Astrocyte (in vitro differentiated cells and primary cell): ENCODE data around the gene PARP16. TPM values are rescaled to one million over a fixed set of nuclear protein-coding genes. Genes with fewer than 3 reads are reported as not detected.
A peak's percentile ranks its signal among the peaks of the same experiment; 100 is the strongest.

Experiments used
- DNase-seq: peaks from one replicate; pipeline ENCODE4 v3.0.0-alpha.2; 2010; ENCODE audit warnings: low read depth
- FAIRE-seq: peaks from 2 replicates; lab custom pipeline; 2011; peaks lifted over from hg19 to GRCh38; lab: Jason Lieb, UNC
- H2AFZ ChIP-seq: 2 replicates; pipeline ENCODE4 v1.6.0; 2012; ENCODE audit warnings: low read depth, low read length, inconsistent platforms
- H3K27ac ChIP-seq: 2 replicates; pipeline ENCODE4 v1.5.1; 2011; ENCODE audit warnings: low read depth, low read length, inconsistent platforms
- H3K27me3 ChIP-seq: 2 replicates; pipeline ENCODE4 v1.6.0; 2011; ENCODE audit warnings: low read length, inconsistent platforms; ENCODE audit not compliant: insufficient read depth
- H3K36me3 ChIP-seq: 2 replicates; pipeline ENCODE4 v1.5.1; 2011; ENCODE audit warnings: low read length, inconsistent platforms; ENCODE audit not compliant: insufficient read depth
- H3K4me1 ChIP-seq: 2 replicates; pipeline ENCODE4 v1.5.1; 2011; ENCODE audit warnings: low read length, inconsistent platforms; ENCODE audit not compliant: insufficient read depth
- H3K4me2 ChIP-seq: 2 replicates; pipeline ENCODE4 v1.6.0; 2012; ENCODE audit warnings: low read length, inconsistent platforms
- H3K4me3 ChIP-seq: 2 replicates; pipeline ENCODE4 v1.5.1; 2011; ENCODE audit warnings: low read depth, mild to moderate bottlenecking, low read length, inconsistent platforms; ENCODE audit not compliant: insufficient read depth
- H3K79me2 ChIP-seq: 2 replicates; pipeline ENCODE4 v1.6.0; 2012; ENCODE audit warnings: mild to moderate bottlenecking, low read length, inconsistent platforms; ENCODE audit not compliant: insufficient read depth
- H3K9ac ChIP-seq: 2 replicates; pipeline ENCODE4 v1.6.0; 2012; ENCODE audit warnings: mild to moderate bottlenecking, low read length, inconsistent platforms
- H3K9me3 ChIP-seq: 2 replicates; pipeline ENCODE4 v1.5.1; 2012; ENCODE audit warnings: low read depth, mild to moderate bottlenecking, low read length, inconsistent platforms; ENCODE audit not compliant: insufficient read depth
- H4K20me1 ChIP-seq: 2 replicates; pipeline ENCODE4 v1.6.0; 2012; ENCODE audit warnings: low read length, inconsistent platforms; ENCODE audit not compliant: insufficient read depth
- H3K27ac Mint-ChIP-seq: one replicate; pipeline ENCODE4 v1.8.0; 2021; ENCODE audit warnings: mild to moderate bottlenecking, mixed read lengths; ENCODE audit not compliant: unreplicated experiment
- H3K27me3 Mint-ChIP-seq: one replicate; pipeline ENCODE4 v1.8.0; 2021; ENCODE audit warnings: low read depth, mixed read lengths; ENCODE audit not compliant: unreplicated experiment
- H3K36me3 Mint-ChIP-seq: one replicate; pipeline ENCODE4 v1.8.0; 2021; ENCODE audit warnings: low read depth, mixed read lengths; ENCODE audit not compliant: unreplicated experiment
- H3K4me1 Mint-ChIP-seq: one replicate; pipeline ENCODE4 v1.8.0; 2021; ENCODE audit warnings: low read depth, mixed read lengths; ENCODE audit not compliant: unreplicated experiment
- H3K4me3 Mint-ChIP-seq: one replicate; pipeline ENCODE4 v1.8.0; 2021; ENCODE audit warnings: mild to moderate bottlenecking, moderate library complexity, mixed read lengths; ENCODE audit not compliant: unreplicated experiment
- H3K9me3 Mint-ChIP-seq: one replicate; pipeline ENCODE4 v1.8.0; 2021; ENCODE audit warnings: mild to moderate bottlenecking, mixed read lengths; ENCODE audit not compliant: unreplicated experiment
- EZH2 ChIP-seq: IDR thresholded peaks from 2 replicates; pipeline ENCODE4 v1.6.1; 2012; ENCODE audit warnings: mild to moderate bottlenecking, low read length, inconsistent platforms; ENCODE audit not compliant: insufficient read depth
- total RNA-seq: library from RNA; stranded (reverse); gene quantifications from 2 replicates; pipeline ENCODE4 v1.2.1, GENCODE V29; 2021
- TF ChIP-seq, protein P1 (sequence below): IDR thresholded peaks from 2 replicates; pipeline ENCODE4 v1.5.1; 2011; ENCODE audit warnings: low read depth, mild to moderate bottlenecking, inconsistent platforms, low read length, moderate library complexity; ENCODE audit not compliant: insufficient read depth

PARP16 gene
- total RNA-seq, 1 donor from 2014 or later: 2.7 TPM

GRCh38 chr15:65304381-65305149, 17.9 kb upstream of the PARP16 start, which contains the start of gene RNU5B-1:
RNU5B-1 (plus strand) TSS chr15:65304677.
- Mint-ChIP-seq H3K27me3 (no peaks in the 10 kb centered on the region), H3K36me3 (no peaks in the 10 kb centered on the region), H3K4me3 (peak within 1 kb of the TSS; percentile 83), H3K27ac (peak within 1 kb of the TSS; percentile 99), H3K4me1 (peaks cover 1% of the 10 kb centered on the region), H3K9me3 (no peaks in the 10 kb centered on the region)
- TF ChIP-seq EZH2: no peak
- TF ChIP-seq, protein P1, sequence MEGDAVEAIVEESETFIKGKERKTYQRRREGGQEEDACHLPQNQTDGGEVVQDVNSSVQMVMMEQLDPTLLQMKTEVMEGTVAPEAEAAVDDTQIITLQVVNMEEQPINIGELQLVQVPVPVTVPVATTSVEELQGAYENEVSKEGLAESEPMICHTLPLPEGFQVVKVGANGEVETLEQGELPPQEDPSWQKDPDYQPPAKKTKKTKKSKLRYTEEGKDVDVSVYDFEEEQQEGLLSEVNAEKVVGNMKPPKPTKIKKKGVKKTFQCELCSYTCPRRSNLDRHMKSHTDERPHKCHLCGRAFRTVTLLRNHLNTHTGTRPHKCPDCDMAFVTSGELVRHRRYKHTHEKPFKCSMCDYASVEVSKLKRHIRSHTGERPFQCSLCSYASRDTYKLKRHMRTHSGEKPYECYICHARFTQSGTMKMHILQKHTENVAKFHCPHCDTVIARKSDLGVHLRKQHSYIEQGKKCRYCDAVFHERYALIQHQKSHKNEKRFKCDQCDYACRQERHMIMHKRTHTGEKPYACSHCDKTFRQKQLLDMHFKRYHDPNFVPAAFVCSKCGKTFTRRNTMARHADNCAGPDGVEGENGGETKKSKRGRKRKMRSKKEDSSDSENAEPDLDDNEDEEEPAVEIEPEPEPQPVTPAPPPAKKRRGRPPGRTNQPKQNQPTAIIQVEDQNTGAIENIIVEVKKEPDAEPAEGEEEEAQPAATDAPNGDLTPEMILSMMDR: peak; percentile 99
- peak within 1 kb of the TSS; percentile 100 for H3K27ac ChIP-seq
- H3K36me3 ChIP-seq: no peaks in the 10 kb centered on the region
- DNase-seq (peak; percentile 98), FAIRE-seq (peak; percentile 54)
- H3K9ac ChIP-seq: peak within 1 kb of the TSS; percentile 89
- H3K27me3 ChIP-seq: no peaks in the 10 kb centered on the region
- peak within 1 kb of the TSS; percentile 73 for H3K4me3 ChIP-seq
- peaks cover 8% of the 10 kb centered on the region for H3K4me1 ChIP-seq
- peak within 1 kb of the TSS; percentile 93 for H3K4me2 ChIP-seq
- H3K9me3 ChIP-seq: no peaks in the 10 kb centered on the region
- no peaks in the 10 kb centered on the region for H3K79me2 ChIP-seq
- peak within 1 kb of the TSS; percentile 86 for H2AFZ ChIP-seq
- peaks cover 5% of the 10 kb centered on the region for H4K20me1 ChIP-seq

DNA sequence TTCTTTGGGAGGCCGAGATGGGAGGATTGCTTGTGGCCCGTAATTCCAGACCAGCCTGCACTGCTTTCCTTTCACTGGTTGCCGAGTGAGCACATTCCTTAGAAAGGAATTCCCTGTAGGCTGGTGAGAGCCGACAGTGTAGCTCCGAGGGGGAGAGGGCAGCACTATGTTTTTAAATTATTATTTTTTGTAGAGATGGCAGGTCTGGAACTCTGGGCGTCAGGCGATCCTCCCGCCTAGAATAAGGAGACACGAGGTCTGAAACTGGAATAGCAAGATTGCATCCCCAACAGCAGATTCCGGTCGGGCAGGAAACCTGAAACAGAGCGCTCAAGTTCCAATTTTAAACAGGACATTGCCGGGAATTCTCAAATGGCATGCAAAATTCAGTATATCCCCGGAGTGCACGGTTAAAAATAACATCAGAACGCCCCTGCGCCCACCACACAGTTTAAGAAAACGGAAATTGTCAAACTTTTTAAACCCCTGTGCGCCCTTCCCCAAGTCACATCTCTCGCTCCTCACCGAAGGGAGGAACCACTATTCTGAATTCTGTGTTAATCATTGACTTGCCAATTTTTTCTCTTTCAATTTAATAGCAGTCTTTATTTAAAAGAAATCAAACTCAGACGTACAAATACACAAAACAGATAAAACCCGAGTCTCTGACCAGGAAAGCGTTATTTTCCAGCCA, 17.2 kb upstream of the PARP16 start:
- H3K4me3 ChIP-seq: peak overlapping the region; percentile 73
- no peaks in the 10 kb centered on the region for H3K9me3 ChIP-seq
- H2AFZ ChIP-seq: peak overlapping the region; percentile 86
- no peaks in the 10 kb centered on the region for H3K27me3 Mint-ChIP-seq
- H3K4me1 ChIP-seq: peaks cover 8% of the 10 kb centered on the region
- no peaks in the 10 kb centered on the region for H3K79me2 ChIP-seq
- H3K27ac ChIP-seq: peak overlapping the region; percentile 100
- no peaks in the 10 kb centered on the region for H3K27me3 ChIP-seq
- peaks cover 5% of the 10 kb centered on the region for H4K20me1 ChIP-seq
- FAIRE-seq: no peak
- no peak for TF ChIP-seq EZH2
- TF ChIP-seq, protein P1: no peak
- DNase-seq: peak; percentile 34
- no peaks in the 10 kb centered on the region for H3K4me1 Mint-ChIP-seq
- no peaks in the 10 kb centered on the region for H3K36me3 ChIP-seq
- H3K36me3 Mint-ChIP-seq: no peaks in the 10 kb centered on the region
- peak overlapping the region; percentile 99 for H3K27ac Mint-ChIP-seq
- H3K4me2 ChIP-seq: peak overlapping the region; percentile 93
- H3K9me3 Mint-ChIP-seq: no peaks in the 10 kb centered on the region
- peak overlapping the region; percentile 83 for H3K4me3 Mint-ChIP-seq
- H3K9ac ChIP-seq: peak overlapping the region; percentile 89
